Astrocyte of the spinal cord (primary cell): ENCODE measurements around the gene USP25.

Experiments
- DNase-seq: peaks from one replicate; pipeline ENCODE4 v3.0.0; 2011; ENCODE audit warnings: low read depth, low spot score
- H3K4me3 ChIP-seq: 2 replicates; pipeline ENCODE4 v1.5.1; 2011; ENCODE audit warnings: low read depth, mild to moderate bottlenecking, low read length, moderate library complexity
- CTCF ChIP-seq: IDR thresholded peaks from 2 replicates; pipeline ENCODE4 v1.5.1; 2012; ENCODE audit warnings: low read depth, mild to moderate bottlenecking, low read length, inconsistent platforms
- in situ Hi-C: cut with HindIII; loops from 2 replicates; pipeline ENCODE4 v1.10.0; 2017; ENCODE audit warnings: low sequenced_read_pairs

USP25 gene

GRCh38 chr21:15868940-15869339 is 139.2 kb downstream of the USP25 start:
- TF ChIP-seq CTCF = no peak
- H3K4me3 ChIP-seq = no peak overlapping the region
- no peak for DNase-seq
- in situ Hi-C loops = no loop called here

GRCh38 chr21:15870819-15871218 is 141.0 kb downstream of the USP25 start:
- TF ChIP-seq CTCF = no peak
- H3K4me3 ChIP-seq = no peak overlapping the region
- in situ Hi-C loops = no loop called here
- no peak for DNase-seq

GRCh38 chr21:15872236-15872635 is 142.5 kb downstream of the USP25 start:
- DNase-seq = no peak
- H3K4me3 ChIP-seq = no peak overlapping the region
- in situ Hi-C loops = no loop called here
- no peak for TF ChIP-seq CTCF

GRCh38 chr21:15874615-15875014 is 144.8 kb downstream of the USP25 start:
- in situ Hi-C loops = no loop called here
- peak; percentile 22 for DNase-seq
- TF ChIP-seq CTCF = no peak
- H3K4me3 ChIP-seq = no peak overlapping the region

- in situ Hi-C loops = no loop called here
- no peak for TF ChIP-seq CTCF
- DNase-seq = no peak
- H3K4me3 ChIP-seq = no peak overlapping the region
Measured at GRCh38 chr21:15875286-15875685, 145.5 kb downstream of the USP25 start.

- DNase-seq = no peak
- no peak overlapping the region for H3K4me3 ChIP-seq
- no peak for TF ChIP-seq CTCF
- in situ Hi-C loops = no loop called here
Measured at GRCh38 chr21:15893902-15894301, 164.1 kb downstream of the USP25 start.

- in situ Hi-C loops = no loop called here
- peak; percentile 62 for DNase-seq
- peak; percentile 44 for TF ChIP-seq CTCF
- H3K4me3 ChIP-seq = no peak overlapping the region
Measured at GRCh38 chr21:15894596-15894995, 164.8 kb downstream of the USP25 start.
